EH (cell line): ENCODE data around the gene AASS.

Experiments
- DNase-seq: peaks from one replicate; pipeline ENCODE4 v3.0.0-alpha.2; 2015; ENCODE audit warnings: low read depth

Gene AASS

DNA sequence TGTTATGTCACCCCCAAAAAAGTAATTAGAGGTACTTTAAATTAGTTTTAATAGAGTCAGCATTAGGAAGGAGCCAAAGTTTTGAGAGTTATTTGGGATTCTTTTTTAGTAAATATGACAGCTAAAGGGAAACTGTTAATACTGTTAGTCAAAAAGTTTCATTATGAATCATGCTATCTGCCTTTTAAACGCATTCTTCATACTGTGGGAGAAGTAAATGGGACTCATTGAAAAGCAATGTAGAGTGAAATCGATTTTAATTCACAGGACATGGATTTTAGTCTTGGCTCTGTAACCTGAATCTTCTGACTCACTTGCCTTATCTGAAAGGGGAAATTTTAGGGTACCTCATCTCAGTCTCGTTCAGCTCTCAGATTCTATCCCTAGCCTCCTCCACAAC is 105.1 kb downstream of the AASS start:
- peak; percentile 0 for DNase-seq

DNA sequence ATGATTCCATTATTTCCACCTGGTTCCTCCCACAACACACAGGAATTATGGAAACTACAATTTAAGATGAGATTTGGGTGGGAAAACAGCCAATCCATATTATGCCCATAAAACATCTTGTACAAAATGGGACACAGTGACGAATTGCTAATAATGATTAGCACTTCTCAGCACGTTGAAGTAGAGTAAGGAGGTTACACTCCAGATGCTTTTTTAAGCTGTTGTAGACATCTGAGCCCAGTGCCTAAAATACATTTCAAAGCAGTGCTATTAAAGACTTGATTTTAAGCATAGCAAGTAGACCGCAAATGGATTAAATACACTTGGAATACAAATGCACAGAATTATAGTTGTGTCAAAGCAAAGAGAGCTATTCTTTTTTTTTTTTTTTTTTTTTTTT is 105.9 kb downstream of the AASS start:
- no peak for DNase-seq

DNA sequence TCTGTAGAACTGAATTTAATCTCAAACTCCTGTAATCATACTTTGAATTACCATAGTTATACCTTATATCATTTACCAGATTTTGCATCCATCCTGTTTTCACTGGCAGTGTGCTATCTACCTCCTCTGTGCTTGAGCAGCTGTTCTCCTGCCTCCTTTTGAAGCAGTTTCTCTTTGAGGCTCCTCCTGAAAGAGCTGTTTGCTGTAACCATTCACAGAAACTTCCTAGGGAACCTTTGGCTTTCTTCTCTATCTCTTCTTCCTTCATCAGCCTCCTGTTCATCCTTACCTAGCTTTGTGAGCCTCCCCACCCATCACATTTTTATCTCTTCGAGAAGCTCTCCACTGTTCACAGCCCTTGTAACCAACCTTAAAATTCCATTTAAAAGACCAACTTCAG is 108.2 kb downstream of the AASS start:
- no peak for DNase-seq

DNA sequence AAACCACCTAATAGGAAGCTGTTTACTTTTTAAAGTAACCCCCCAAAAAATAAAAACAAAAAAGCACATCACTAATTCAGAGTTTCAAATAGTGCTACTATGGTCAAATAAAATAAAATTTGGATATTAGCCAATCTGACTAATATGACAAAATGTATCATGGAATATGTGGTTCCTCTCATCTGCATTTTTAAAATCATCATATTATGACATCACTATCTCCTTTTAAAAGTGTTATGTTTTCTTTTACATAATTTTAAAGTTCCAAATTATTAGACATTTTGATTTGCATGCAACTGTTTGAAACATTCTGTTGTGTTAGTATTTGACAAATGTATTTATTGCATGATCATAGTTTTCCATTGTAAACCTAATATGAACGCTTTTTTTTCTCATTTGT is 110.4 kb downstream of the AASS start:
- DNase-seq: no peak

GRCh38 chr7:122027058-122027457 is 117.0 kb downstream of the AASS start:
- DNase-seq: no peak
